ENCODE measurements around the gene FCRL3.

FCRL3 gene

DNA sequence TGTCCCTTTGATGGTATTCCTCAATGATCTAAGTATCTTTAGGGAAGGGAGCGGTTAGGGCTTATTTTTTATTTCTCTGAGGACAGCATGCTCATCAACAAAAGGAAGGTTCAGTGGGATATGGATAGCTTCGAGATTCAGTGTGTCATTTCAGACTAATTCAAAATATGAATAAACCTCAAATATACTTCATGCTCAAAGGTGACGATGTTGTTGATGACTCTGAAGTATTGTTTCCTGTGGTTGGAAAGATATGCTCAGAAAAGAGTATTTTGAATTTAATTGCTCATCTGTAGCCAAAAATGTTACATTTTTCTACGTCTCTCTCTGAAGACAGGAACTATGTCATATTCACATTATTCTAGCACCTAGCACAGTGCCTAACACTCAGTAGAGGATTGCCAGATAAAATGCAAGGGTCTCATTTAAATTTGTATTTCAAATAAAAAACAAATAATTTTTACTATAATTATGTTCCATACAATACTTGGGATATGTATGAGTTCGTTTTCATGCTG lies 1.8 kb upstream of the FCRL3 start:
- Histone ChIP-seq H3K27me3 (ENCODE audit: insufficient read depth, low read depth) (no peaks in the 10 kb centered on the region), H3K4me3 (IDR thresholded peaks at IDR 0.05; ENCODE audit: insufficient read depth, low read depth, low read length) (no peak overlapping the region), H3K27ac (no peak overlapping the region), H3K36me3 (ENCODE audit: insufficient read depth) (no peaks in the 10 kb centered on the region), H3K4me2 (no peak overlapping the region), H3K9ac (no peak overlapping the region), H3K79me2 (ENCODE audit: insufficient read depth, low read depth) (no peaks in the 10 kb centered on the region), H3K4me1 (ENCODE audit: low read depth, poor library complexity, severe bottlenecking) (peaks cover 11% of the 10 kb centered on the region), H2AFZ (ENCODE audit: low read depth) (no peak overlapping the region), H4K20me1 (ENCODE audit: insufficient read depth) (no peaks in the 10 kb centered on the region)
- TF ChIP-seq, protein P1, sequence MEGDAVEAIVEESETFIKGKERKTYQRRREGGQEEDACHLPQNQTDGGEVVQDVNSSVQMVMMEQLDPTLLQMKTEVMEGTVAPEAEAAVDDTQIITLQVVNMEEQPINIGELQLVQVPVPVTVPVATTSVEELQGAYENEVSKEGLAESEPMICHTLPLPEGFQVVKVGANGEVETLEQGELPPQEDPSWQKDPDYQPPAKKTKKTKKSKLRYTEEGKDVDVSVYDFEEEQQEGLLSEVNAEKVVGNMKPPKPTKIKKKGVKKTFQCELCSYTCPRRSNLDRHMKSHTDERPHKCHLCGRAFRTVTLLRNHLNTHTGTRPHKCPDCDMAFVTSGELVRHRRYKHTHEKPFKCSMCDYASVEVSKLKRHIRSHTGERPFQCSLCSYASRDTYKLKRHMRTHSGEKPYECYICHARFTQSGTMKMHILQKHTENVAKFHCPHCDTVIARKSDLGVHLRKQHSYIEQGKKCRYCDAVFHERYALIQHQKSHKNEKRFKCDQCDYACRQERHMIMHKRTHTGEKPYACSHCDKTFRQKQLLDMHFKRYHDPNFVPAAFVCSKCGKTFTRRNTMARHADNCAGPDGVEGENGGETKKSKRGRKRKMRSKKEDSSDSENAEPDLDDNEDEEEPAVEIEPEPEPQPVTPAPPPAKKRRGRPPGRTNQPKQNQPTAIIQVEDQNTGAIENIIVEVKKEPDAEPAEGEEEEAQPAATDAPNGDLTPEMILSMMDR (conservative IDR thresholded peaks at IDR 0.05; ENCODE audit: low read depth, low read length), result no peak

DNA sequence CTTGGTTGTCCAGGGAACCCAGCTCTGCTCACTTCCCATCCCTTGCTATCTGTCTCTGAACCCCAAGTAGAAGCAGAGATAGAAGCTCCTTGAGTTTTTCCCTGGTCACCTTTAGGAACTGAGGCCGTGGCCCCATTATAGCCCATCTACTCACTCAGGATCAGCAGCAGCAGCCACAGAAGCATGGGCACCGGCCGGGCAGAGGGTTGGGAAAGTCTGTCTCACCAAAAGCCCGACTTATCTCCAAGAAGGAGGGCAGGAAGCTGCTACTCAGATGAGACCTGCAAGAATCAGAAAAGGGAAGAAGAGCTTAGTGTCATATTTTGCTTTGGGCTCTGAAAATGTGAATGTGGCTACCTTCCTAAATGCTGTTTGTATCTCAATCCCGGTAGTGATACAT lies 264 bp downstream of the FCRL3 start:
- Histone ChIP-seq H2AFZ (ENCODE audit: low read depth) (no peak overlapping the region), H3K27ac (no peak overlapping the region), H3K9ac (no peak overlapping the region), H4K20me1 (ENCODE audit: insufficient read depth) (no peaks in the 10 kb centered on the region), H3K4me2 (no peak overlapping the region), H3K79me2 (ENCODE audit: insufficient read depth, low read depth) (no peaks in the 10 kb centered on the region), H3K4me3 (IDR thresholded peaks at IDR 0.05; ENCODE audit: insufficient read depth, low read depth, low read length) (no peak overlapping the region), H3K27me3 (ENCODE audit: insufficient read depth, low read depth) (no peaks in the 10 kb centered on the region), H3K36me3 (ENCODE audit: insufficient read depth) (no peaks in the 10 kb centered on the region), H3K4me1 (ENCODE audit: low read depth, poor library complexity, severe bottlenecking) (peaks cover 18% of the 10 kb centered on the region)
- TF ChIP-seq, protein P1 (conservative IDR thresholded peaks at IDR 0.05; ENCODE audit: low read depth, low read length), result no peak

DNA sequence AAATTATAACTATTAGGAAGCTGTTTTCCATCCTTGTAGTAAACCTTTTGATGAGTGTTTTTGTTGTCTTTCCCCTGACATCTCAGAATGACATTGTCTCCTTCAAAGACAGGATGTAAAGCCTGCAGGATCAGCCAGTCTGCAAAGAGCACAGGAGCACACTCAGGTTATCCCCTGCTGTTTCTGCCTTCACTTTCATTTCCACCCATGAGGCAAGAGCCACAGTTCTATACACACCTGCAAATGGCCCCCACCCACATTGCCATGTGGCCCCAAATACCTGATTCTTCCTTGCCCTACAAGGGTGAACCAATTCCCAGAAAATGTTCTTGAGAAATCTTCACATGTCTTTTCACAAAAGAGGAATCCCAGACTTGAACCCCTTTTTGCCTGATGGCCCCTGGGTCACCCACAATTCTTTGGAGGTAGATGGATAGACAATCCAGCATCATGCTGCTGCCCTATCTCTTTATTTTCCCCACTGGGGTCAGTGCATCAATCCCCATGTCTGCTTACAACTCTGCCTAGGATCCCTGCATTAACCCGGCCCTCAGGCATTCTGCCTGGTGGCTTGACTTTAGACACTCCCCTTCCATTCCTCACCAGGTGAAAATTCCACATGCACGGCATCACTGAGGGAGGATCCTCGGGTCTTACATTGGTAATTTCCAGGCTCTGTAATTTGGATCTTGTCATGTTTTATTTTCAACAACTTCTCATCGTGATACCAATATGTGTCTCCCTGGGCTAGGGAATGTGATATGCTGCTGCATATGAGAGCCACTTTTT lies 2.6 kb downstream of the FCRL3 start:
- H3K79me2 ChIP-seq (ENCODE audit: insufficient read depth, low read depth), result no peaks in the 10 kb centered on the region
- peak overlapping the region; percentile 7; the same call in 1 of the 2 replicates for H2AFZ ChIP-seq (ENCODE audit: low read depth)
- TF ChIP-seq, protein P1 (conservative IDR thresholded peaks at IDR 0.05; ENCODE audit: low read depth, low read length), result no peak
- H4K20me1 ChIP-seq (ENCODE audit: insufficient read depth), result no peaks in the 10 kb centered on the region
- H3K27ac ChIP-seq, result no peak overlapping the region
- no peaks in the 10 kb centered on the region for H3K36me3 ChIP-seq (ENCODE audit: insufficient read depth)
- H3K9ac ChIP-seq, result no peak overlapping the region
- H3K4me3 ChIP-seq (IDR thresholded peaks at IDR 0.05; ENCODE audit: insufficient read depth, low read depth, low read length), result no peak overlapping the region
- no peaks in the 10 kb centered on the region for H3K27me3 ChIP-seq (ENCODE audit: insufficient read depth, low read depth)
- peaks cover 18% of the 10 kb centered on the region for H3K4me1 ChIP-seq (ENCODE audit: low read depth, poor library complexity, severe bottlenecking)
- peak overlapping the region; percentile 25 for H3K4me2 ChIP-seq

DNA sequence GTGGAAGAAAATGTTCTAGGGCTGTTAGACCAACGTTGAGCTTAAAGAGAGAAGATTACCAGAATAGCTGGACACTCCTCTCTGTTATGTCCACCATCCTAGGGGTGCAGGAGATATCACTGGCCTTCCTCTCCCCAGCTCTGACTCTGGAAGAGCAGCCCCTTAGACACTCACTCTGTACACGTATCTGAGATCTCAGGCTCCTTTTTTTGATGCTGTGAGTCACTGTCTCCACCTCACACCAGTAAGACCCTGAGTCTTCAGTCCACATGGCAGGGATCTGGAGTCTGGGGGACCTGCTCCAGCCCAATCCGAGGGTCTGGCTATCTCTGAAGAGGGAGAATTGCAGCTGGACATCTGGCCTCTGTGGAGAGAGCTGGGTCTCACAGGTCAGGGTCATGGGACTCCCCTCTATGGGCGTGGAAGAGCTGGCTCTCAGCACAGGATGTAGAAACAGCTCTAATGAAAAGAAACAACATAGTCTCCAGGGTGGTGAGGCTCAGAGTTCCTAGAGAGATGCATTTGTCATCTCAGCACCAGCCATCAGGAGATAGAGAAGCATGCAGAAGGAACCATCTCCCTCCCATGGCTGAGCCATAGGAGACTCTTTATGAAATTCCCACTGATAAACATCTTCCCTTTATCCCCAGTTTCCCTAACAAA lies 3.5 kb downstream of the FCRL3 start:
- Histone ChIP-seq H3K4me3 (IDR thresholded peaks at IDR 0.05; ENCODE audit: insufficient read depth, low read depth, low read length) (peak overlapping the region; percentile 3), H3K4me2 (peak overlapping the region; percentile 25), H3K79me2 (ENCODE audit: insufficient read depth, low read depth) (no peaks in the 10 kb centered on the region), H4K20me1 (ENCODE audit: insufficient read depth) (no peaks in the 10 kb centered on the region), H3K4me1 (ENCODE audit: low read depth, poor library complexity, severe bottlenecking) (peaks cover 18% of the 10 kb centered on the region), H3K27ac (no peak overlapping the region), H2AFZ (ENCODE audit: low read depth) (0 out of 2 replicates have a peak overlapping the region, but pooled peaks have one; percentile 7), H3K36me3 (ENCODE audit: insufficient read depth) (no peaks in the 10 kb centered on the region), H3K27me3 (ENCODE audit: insufficient read depth, low read depth) (no peaks in the 10 kb centered on the region), H3K9ac (no peak overlapping the region)
- TF ChIP-seq, protein P1 (conservative IDR thresholded peaks at IDR 0.05; ENCODE audit: low read depth, low read length), result no peak

Measured in KMS-11 (cell line).